ENCODE results near the gene C11orf68. TPM values are rescaled to one million over a fixed set of nuclear protein-coding genes. Genes with fewer than 3 reads are reported as not detected.

C11orf68 gene
- total RNA-seq, 6 experiments from 2014 or later, result 79.0 to 94.6 (median 85.0) TPM

DNA sequence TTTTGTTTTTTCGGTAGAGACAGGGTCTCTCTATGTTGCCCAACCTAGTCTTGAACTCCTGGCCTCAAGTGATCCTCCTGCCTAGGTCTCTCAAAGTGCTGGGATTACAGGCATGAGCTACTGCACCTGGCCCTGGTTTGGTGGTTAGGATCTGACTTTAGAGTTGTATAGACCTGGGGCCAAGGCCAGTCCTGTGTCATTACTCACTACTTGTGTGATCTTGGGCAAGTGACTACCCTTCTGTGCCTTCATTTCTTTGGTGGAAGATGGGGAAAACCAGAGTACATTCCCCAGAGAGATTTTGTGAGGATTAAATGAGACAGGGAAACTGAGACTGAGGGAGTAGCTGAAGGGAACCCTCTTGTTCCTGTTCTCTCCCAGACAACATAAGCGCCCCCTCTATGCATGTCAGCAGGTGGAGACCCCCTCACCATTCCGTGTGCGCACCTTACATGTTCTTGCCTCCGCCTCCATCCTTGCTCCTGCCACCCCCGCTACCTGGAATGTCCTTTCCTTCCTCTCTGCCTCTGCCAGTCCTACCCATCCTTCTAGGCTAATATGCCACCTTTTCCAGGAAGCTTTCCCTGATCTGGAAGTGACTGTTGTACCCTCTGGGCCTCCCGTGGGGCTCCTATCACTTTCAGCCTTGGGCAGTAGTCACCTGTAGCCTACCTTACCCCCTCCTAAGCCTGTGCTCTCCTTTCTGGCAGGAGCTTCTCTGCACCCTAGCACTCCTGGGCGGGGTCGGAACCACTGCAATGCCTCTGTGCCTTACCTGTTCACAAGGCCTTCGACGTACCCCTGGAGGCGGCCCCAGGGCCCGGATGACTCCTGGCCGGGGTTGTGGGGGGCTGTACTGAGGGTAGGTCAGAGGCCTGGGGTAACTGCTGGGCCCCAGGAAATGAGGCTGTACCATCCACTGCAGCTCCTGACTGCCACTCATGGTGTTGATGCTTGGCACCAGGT, 22.5 kb downstream of the C11orf68 start:
- DNase-seq, result no peak
- Mint-ChIP-seq H3K27me3 (ENCODE audit: insufficient read depth) (peaks cover 79% of the 10 kb centered on the region), H3K4me3 (peak overlapping the region; percentile 97), H3K4me1 (ENCODE audit: low read depth) (peaks cover 65% of the 10 kb centered on the region), H3K27ac (peak overlapping the region; percentile 99), H3K9me3 (peaks cover 18% of the 10 kb centered on the region), H3K36me3 (ENCODE audit: low read depth) (peaks cover 59% of the 10 kb centered on the region)
- TF ChIP-seq, protein P1, sequence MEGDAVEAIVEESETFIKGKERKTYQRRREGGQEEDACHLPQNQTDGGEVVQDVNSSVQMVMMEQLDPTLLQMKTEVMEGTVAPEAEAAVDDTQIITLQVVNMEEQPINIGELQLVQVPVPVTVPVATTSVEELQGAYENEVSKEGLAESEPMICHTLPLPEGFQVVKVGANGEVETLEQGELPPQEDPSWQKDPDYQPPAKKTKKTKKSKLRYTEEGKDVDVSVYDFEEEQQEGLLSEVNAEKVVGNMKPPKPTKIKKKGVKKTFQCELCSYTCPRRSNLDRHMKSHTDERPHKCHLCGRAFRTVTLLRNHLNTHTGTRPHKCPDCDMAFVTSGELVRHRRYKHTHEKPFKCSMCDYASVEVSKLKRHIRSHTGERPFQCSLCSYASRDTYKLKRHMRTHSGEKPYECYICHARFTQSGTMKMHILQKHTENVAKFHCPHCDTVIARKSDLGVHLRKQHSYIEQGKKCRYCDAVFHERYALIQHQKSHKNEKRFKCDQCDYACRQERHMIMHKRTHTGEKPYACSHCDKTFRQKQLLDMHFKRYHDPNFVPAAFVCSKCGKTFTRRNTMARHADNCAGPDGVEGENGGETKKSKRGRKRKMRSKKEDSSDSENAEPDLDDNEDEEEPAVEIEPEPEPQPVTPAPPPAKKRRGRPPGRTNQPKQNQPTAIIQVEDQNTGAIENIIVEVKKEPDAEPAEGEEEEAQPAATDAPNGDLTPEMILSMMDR (IDR thresholded peaks at IDR 0.05), result no peak

DNA sequence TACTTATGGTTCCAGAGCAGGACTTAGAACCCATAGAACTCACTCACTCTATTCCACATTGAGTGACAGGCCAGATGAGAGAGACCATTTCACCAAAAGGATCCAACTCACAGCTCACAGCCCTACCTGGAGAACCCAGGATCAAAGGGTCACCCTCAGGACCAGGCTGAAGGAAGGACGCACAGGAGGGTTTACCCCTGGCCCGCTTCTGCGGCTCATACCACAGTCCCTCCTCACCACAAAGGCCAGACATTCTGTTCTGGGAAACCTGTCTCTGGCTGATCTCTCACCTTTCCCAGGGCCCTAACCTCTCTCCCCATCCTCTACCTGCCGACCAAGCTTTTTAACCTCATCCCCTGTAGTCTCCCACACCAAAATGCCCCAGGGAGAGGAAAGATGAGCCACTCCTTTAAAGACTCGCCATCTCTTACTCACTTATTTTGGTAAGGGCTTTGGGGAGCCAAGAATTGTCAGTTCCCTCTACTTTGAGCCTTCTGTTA, 23.3 kb downstream of the C11orf68 start:
- peaks cover 85% of the 10 kb centered on the region for H3K27me3 Mint-ChIP-seq (ENCODE audit: insufficient read depth)
- H3K27ac Mint-ChIP-seq, result peak overlapping the region; percentile 99

DNA sequence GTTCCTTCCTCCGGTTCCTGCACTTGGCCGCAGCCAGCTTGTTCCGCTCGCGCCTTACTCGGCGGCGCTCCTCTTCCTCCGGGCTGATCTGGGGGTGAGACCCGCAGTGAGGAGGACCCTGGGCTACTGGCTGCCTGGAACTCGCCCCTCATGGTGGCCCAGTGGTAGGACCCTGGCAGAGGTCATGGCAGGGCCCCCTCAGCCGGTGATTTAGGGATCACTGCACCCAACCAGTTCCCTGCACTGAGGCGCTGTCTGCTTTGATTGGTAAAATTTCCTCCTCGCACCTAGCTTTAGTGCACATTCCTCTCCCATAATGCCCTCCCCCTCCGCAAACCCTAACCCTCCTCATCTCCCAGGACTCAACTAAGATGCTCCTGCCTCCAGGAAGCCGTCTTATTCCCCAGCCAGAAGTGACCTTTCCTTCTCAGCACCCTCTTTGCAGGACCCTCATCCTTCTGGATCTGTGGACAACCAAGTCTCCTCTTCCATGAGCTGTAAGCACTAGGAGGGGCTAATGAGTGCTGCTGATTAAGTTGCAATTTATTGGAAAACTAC, 24.7 kb downstream of the C11orf68 start:
- Mint-ChIP-seq H3K27me3 (ENCODE audit: insufficient read depth) (peaks cover 93% of the 10 kb centered on the region), H3K36me3 (ENCODE audit: low read depth) (peaks cover 64% of the 10 kb centered on the region), H3K4me1 (ENCODE audit: low read depth) (peaks cover 70% of the 10 kb centered on the region), H3K4me3 (peak overlapping the region; percentile 97), H3K27ac (peak overlapping the region; percentile 99), H3K9me3 (peaks cover 25% of the 10 kb centered on the region)
- TF ChIP-seq, protein P1 (IDR thresholded peaks at IDR 0.05), result 0 out of 2 replicates have a peak, but pooled peaks have one; percentile 18
- no peak for DNase-seq

More for the DNA sequence above, 23.3 kb downstream of the C11orf68 start:
- DNase-seq, result no peak
- TF ChIP-seq, protein P1 (IDR thresholded peaks at IDR 0.05), result no peak
- Mint-ChIP-seq H3K9me3 (peaks cover 18% of the 10 kb centered on the region), H3K4me1 (ENCODE audit: low read depth) (peaks cover 57% of the 10 kb centered on the region), H3K4me3 (peak overlapping the region; percentile 97), H3K36me3 (ENCODE audit: low read depth) (peaks cover 59% of the 10 kb centered on the region)

DNA sequence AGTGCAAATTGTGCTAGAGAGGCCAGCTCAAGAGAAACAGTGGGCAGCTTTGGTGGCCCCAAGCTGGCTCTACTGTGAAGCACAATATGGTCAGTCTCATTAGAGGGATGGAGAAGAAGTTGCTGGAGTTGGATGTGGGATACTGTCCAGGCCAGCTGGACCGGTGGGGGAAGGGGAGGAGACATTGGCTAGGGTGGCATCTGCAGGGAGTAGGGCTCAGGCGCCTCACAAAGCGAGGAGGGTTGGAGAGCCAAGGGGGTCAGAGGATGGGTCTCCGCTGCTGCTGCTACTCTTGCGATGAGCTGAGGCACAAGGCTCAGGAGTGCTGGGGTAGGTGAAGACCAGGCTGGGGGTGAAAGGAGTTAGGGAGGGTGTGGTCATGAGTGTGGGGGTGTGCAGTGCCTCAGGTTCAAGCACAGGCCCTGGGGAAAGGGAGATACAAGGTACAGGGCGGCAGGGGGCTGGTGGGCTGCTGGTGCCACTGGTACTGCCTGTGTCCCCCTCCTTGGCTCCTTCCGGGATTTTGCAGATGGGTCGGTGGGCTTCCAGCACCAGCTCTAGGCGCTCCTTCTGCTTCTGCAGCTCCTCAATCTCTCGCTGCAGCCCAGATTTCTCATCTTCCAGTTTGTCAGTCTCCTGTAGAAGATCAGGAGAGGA, 26.1 kb downstream of the C11orf68 start:
- Mint-ChIP-seq H3K4me1 (ENCODE audit: low read depth) (peaks cover 76% of the 10 kb centered on the region), H3K27ac (peak overlapping the region; percentile 99), H3K27me3 (ENCODE audit: insufficient read depth) (peaks cover 95% of the 10 kb centered on the region), H3K36me3 (ENCODE audit: low read depth) (peaks cover 54% of the 10 kb centered on the region), H3K4me3 (peak overlapping the region; percentile 97), H3K9me3 (peaks cover 30% of the 10 kb centered on the region)
- DNase-seq, result no peak
- TF ChIP-seq, protein P1 (IDR thresholded peaks at IDR 0.05), result no peak

DNA sequence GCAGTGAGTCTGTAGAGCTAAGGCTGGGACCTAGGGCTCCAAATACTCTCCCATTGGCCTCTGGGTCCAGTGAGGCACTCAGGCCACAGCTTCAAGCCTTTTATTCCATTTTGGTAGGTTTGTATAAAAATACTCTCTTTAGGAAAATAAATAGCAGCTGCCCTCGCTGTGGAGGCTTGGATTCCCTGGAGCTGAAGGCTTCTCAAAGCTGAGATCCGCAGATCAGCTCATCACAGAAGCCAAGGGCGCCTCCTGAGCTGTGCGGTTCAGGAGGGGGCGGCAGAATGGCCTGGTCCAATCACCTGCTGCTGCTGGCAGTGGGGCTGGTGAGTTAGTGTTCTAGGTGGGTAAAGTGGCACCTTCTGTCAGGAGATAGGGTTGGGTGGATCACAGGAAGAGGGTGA, 26.7 kb downstream of the C11orf68 start:
- peaks cover 76% of the 10 kb centered on the region for H3K4me1 Mint-ChIP-seq (ENCODE audit: low read depth)
- peaks cover 95% of the 10 kb centered on the region for H3K27me3 Mint-ChIP-seq (ENCODE audit: insufficient read depth)
- peaks cover 48% of the 10 kb centered on the region for H3K36me3 Mint-ChIP-seq (ENCODE audit: low read depth)
- peaks cover 25% of the 10 kb centered on the region for H3K9me3 Mint-ChIP-seq
- peak; percentile 35 for DNase-seq
- H3K4me3 Mint-ChIP-seq, result peak overlapping the region; percentile 97
- peak overlapping the region; percentile 99 for H3K27ac Mint-ChIP-seq
- TF ChIP-seq, protein P1 (IDR thresholded peaks at IDR 0.05), result 0 out of 2 replicates have a peak, but pooled peaks have one; percentile 11
